GM18502 (cell line): ENCODE data around the gene TRDN.

Source experiments
- ATAC-seq: cut with Tn5 transposase; IDR thresholded peaks from one replicate; pipeline ENCODE4 v1.9.1; 2021; ENCODE audit warnings: mild to moderate bottlenecking; ENCODE audit not compliant: unreplicated experiment, poor library complexity

TRDN gene

GRCh38 chr6:123211777-123212545 lies 424.8 kb downstream of the TRDN start:
- ATAC-seq, result no peak

GRCh38 chr6:123210645-123211044 lies 426.1 kb downstream of the TRDN start:
- ATAC-seq, result no peak

DNA sequence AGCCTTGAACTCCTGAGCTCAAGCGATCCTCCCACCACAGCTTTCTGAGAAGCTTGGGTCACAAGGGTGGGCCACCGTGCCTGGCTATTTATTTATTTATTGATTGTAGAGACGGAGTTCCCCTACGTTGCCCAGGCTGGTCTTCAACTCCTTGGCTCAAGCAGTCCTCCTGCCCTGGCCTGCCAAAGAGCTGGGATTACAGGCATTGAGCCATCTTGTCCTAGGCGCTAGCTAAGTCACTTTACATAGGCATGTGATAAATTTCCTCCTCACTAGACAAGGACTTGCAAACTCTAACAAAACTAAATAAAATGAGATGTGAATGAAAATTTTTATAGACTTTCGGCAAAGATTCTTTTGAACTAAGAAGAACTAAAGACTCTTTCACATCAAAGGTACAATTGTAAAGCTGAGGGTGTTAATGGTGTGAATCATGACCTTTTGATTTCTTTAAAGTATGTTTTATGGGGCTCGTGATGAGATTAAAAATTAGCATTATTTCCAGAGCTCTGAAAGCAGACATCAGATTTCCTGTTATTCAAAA lies 428.7 kb downstream of the TRDN start:
- ATAC-seq, result no peak

DNA sequence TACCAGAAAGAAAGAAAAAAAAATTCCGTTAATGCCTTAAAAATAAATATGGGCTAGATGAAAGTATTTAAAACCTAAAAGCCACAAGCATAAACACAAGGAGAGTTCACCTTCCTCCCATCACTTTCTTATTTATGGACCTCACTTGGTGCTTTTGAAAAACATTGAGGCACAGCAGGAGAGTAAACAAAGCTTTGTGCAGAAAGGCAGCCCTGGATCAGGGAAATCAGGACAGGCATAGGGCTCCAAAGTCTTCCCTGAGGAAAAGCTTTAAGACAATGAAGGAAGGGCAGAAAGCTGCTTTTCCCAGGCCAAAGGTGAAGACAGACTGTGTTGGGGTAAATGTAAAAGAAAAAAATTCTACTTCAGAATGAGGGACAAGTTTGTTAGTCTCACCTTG lies 432.8 kb downstream of the TRDN start:
- no peak for ATAC-seq

GRCh38 chr6:123201869-123202372 lies 434.8 kb downstream of the TRDN start:
- ATAC-seq, result no peak

GRCh38 chr6:123193298-123193697 lies 443.5 kb downstream of the TRDN start:
- ATAC-seq, result no peak

- no peak for ATAC-seq
Measured at GRCh38 chr6:123189816-123190215, 446.9 kb downstream of the TRDN start.

DNA sequence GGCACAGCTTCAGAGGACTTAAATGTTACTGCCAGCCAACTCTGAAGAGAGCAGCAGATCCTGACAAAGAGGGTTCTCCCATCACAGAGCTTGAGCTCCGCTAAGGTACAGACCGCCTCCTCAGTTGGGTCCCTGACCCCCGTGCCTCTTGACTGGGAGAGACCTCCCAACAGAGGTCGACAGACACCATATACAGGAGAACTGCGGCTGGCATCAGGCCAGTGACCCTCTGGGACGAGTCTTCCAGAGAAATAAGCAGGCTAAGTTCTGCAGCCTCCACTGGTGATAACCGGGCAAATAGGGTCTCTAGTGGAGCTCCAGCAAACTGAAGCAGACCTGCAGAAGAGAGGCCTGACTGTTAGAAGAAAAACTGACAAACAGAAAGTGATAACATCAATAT lies 453.8 kb downstream of the TRDN start:
- ATAC-seq, result no peak

GRCh38 chr6:123176706-123177105 lies 460.0 kb downstream of the TRDN start:
- ATAC-seq, result no peak

DNA sequence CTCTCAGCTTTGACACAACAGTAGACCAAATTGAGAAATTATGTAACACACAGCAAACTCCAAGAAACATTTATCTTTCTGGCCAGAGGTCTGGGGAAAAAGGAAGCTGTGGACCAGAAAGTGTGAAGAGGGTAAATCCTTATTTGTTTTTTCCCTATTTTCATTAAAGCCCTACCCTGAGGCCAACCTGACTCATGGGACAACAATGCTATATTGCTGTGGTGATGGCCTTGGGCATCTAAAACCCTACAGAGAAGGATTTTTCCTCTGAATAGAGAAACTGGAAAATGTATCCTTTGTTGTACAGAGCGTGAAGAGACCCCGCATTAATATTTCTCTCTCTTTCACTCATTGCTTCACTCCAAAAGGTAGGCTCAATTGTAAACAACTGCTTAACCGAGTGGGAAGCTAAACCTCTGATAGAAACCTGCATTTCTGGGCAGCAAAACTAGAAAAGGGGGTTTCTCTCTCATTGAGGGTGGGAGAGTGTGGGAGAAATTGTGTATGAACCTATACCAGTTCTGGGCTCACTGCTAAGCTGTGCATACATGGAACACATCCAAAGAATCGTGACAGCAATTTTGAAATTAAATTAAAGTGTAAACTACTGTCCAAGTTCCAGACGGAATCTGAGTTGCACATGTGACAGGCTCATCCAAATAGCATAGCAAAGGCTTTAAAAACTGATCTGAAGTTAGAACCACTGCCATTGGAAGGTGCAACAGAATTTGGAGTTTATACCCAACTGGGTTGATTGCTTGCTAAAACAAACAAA lies 465.2 kb downstream of the TRDN start:
- ATAC-seq, result no peak

GRCh38 chr6:123169774-123170095 lies 467.0 kb downstream of the TRDN start:
- no peak for ATAC-seq

DNA sequence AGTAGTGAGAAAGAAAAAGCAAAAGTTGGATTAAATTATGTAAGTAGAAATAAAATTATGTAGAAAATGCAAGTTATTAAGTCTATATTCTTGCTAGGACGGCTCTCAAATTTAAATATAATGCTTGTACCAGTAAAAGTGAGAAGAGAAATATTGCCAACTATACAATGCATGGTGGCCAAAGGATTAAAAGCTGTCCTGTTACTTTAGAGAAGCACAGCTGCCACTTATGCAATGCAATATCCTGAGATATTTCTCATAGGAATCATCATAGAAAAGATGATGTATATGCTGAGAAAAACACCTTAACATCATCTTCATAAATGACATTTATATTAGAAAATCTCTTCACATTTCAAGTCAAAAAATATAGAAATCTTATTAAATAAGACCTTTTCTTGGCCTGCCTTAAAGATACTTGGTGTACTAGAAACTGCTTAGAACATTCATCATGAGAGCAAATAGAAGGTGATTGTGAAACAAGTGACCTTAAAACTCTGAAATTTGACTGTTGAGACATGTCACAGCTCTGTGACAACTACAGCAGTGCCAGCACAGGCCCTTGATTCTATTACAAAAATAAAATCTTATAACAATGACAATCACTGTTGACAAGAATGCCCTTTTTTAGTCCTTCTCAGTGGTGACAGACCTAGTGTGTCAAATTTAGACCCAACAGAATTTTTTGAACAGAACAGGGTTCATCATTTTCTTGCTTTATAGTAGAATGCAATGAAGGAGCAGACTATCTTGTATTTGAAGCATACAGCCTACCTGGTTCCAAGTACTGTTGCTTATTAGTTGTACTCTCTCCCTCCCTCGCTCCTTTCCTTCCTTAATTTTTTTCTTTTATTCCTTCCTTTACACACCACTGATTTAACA lies 467.6 kb downstream of the TRDN start:
- no peak for ATAC-seq

DNA sequence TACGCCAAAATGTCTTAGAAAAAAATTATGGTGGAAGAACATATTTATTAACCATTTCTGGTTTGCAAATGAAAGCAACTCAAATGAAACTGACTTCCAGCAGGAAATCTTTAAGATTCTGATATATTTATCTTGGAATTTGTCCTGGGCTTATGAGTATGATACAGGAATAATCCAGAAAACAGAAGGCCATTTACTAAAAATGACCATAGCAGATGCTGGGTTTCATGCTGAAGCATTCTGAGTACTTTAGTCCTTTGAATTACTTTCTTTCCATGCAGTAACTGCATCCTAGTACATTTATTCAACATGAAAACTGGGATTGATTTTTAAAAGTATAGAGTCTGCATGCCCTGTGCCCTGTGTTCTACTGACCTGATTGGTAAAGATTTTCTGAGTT lies 468.3 kb downstream of the TRDN start:
- ATAC-seq, result no peak
